HCT116 (cell line): ENCODE measurements around the gene KRTAP5-9. TPM values are rescaled to one million over a fixed set of nuclear protein-coding genes. Genes with fewer than 3 reads are reported as not detected.

Source experiments
- ATAC-seq: fragments of 200-7000 bp; cut with Tn5 transposase; 2 replicates; pipeline ENCODE4 v1.9.1; 2020; ENCODE audit warnings: mild to moderate bottlenecking, moderate library complexity
- BruUV-seq: library from RNA; stranded (reverse); fragments of 400-500 nt; replicated peaks from 2 replicates; lab custom pipeline; 2021; lab: Mats Ljungman, UMichigan
- CTCF ChIA-PET: fragments of 300-600 bp; sonication (Branson Sonifier 250); formaldehyde crosslinking; loops from one replicate; lab custom pipeline; 2021; ENCODE audit warnings: antibody characterized with exemption; lab: Charles Lee
- POLR2A ChIA-PET: fragments of 300-600, 350-600 bp; sonication (Branson Sonifier 250); formaldehyde crosslinking; loops from one replicate; lab custom pipeline; 2021; ENCODE audit warnings: antibody characterized with exemption; lab: Charles Lee
- RAD21 ChIA-PET, 2 experiments: fragments of 300-600 bp; sonication (Branson Sonifier 250); formaldehyde crosslinking; loops; one replicate each; lab custom pipeline; 2023; ENCODE audit warnings: low total read pairs in 2 of 2; ENCODE audit not compliant: uncharacterized antibody in 2 of 2, unreplicated experiment in 2 of 2, low non-redundant PET in 1 of 2; lab: Charles Lee
- DNase-seq: peaks from one replicate; pipeline ENCODE4 v3.0.0-alpha.2; 2010; ENCODE audit warnings: low read depth, low spot score
- H2AFZ ChIP-seq: fragments of 200-600 bp; shearing (Covaris generic), sonication (generic); 2 replicates; pipeline ENCODE4 v1.6.1; 2017; ENCODE audit warnings: low read depth, mixed run types, mixed read lengths, antibody characterized with exemption, low read length; ENCODE audit not compliant: poor library complexity, severe bottlenecking
- H3K27ac ChIP-seq: 2 replicates; pipeline ENCODE4 v1.5.1; 2012; ENCODE audit warnings: low read depth, low read length
- H3K27me3 ChIP-seq: fragments of 200-600 bp; sonication (generic); 2 replicates; pipeline ENCODE4 v1.6.1; 2016; ENCODE audit warnings: mixed run types, low read length, mixed read lengths; ENCODE audit not compliant: insufficient read depth
- H3K36me3 ChIP-seq, 2 experiments: fragments of 200-500 bp in 1 of 2; fragments of 200-600 bp in 1 of 2; sonication (Bioruptor generic) in 1 of 2; sonication (generic) in 1 of 2; 2 replicates each; pipeline versions ENCODE4 v1.5.1 to v1.6.1; 2014 to 2016; ENCODE audit warnings: low read length in 2 of 2, inconsistent platforms in 1 of 2, mixed read lengths in 1 of 2, mixed run types in 1 of 2; ENCODE audit not compliant: insufficient read depth in 2 of 2, control insufficient read depth in 1 of 2
- H3K4me1 ChIP-seq, 2 experiments: fragments of 200-600 bp in 1 of 2; sonication (generic) in 1 of 2; 2 replicates each; pipeline versions ENCODE4 v1.5.1 to v1.6.1; 2012 to 2017; ENCODE audit warnings: low read length in 2 of 2, inconsistent platforms in 1 of 2, mild to moderate bottlenecking in 1 of 2, mixed read lengths in 1 of 2, mixed run types in 1 of 2, moderate library complexity in 1 of 2; ENCODE audit not compliant: insufficient read depth in 2 of 2, control insufficient read depth in 1 of 2
- H3K4me2 ChIP-seq: fragments of 200-600 bp; sonication (generic); 2 replicates; pipeline ENCODE4 v1.6.1; 2017; ENCODE audit warnings: mixed run types, low read length, mixed read lengths
- H3K4me3 ChIP-seq, 2 experiments: fragments of 200-600 bp in 1 of 2; sonication (generic) in 1 of 2; replicated peaks in 1 of 2; 2 replicates each; pipeline ENCODE4 v1.5.1; 2011 to 2016; ENCODE audit warnings: low read length in 2 of 2, control low read depth in 1 of 2, low read depth in 1 of 2, mild to moderate bottlenecking in 1 of 2, mixed read lengths in 1 of 2, mixed run types in 1 of 2
- H3K79me2 ChIP-seq: fragments of 200-600 bp; sonication (generic); 2 replicates; pipeline ENCODE4 v1.6.1; 2017; ENCODE audit warnings: mild to moderate bottlenecking, mixed run types, low read length, moderate library complexity, mixed read lengths; ENCODE audit not compliant: insufficient read depth
- H3K9ac ChIP-seq: fragments of 200-600 bp; sonication (generic); 2 replicates; pipeline ENCODE4 v1.6.1; 2016; ENCODE audit warnings: low read length, mixed read lengths
- H3K9me2 ChIP-seq: fragments of 200-600 bp; sonication (generic), shearing (Covaris generic); 2 replicates; pipeline ENCODE4 v1.6.1; 2017; ENCODE audit warnings: mixed run types, mild to moderate bottlenecking, moderate library complexity; ENCODE audit not compliant: insufficient read depth
- H3K9me3 ChIP-seq, 2 experiments: fragments of 200-500 bp in 1 of 2; fragments of 200-600 bp in 1 of 2; sonication (Bioruptor generic) in 1 of 2; sonication (generic) in 1 of 2; 2 replicates each; pipeline ENCODE4 v1.6.1; 2014 to 2017; ENCODE audit warnings: low read length in 2 of 2, mixed read lengths in 2 of 2, inconsistent platforms in 1 of 2, low read depth in 1 of 2, mild to moderate bottlenecking in 1 of 2, mixed run types in 1 of 2, moderate library complexity in 1 of 2; ENCODE audit not compliant: control insufficient read depth in 1 of 2, insufficient read depth in 1 of 2
- H4K20me1 ChIP-seq: fragments of 200-600 bp; sonication (generic), shearing (Covaris generic); 2 replicates; pipeline ENCODE4 v1.6.1; 2017; ENCODE audit warnings: mixed run types, mild to moderate bottlenecking, moderate library complexity; ENCODE audit not compliant: insufficient read depth
- CBX3 ChIP-seq: IDR thresholded peaks from 2 replicates; pipeline ENCODE4 v1.6.1; 2012; ENCODE audit warnings: low read depth
- CEBPB ChIP-seq: IDR thresholded peaks from 2 replicates; pipeline ENCODE4 v1.6.1; 2012; ENCODE audit warnings: low read depth
- EGR1 ChIP-seq: IDR thresholded peaks from 2 replicates; pipeline ENCODE4 v1.6.1; 2012; ENCODE audit warnings: low read depth
- ELF1 ChIP-seq: IDR thresholded peaks from 2 replicates; pipeline ENCODE4 v1.6.1; 2012; ENCODE audit warnings: low read depth, borderline replicate concordance
- EZH2 ChIP-seq: fragments of 200-600 bp; sonication (generic); IDR thresholded peaks from 2 replicates; pipeline ENCODE4 v1.6.1; 2017; ENCODE audit warnings: antibody characterized with exemption, mixed run types
- EZH2phosphoT487 ChIP-seq: fragments of 200-600 bp; IDR thresholded peaks from 2 replicates; pipeline ENCODE4 v1.6.1; 2018; ENCODE audit warnings: antibody characterized with exemption, borderline replicate concordance
- JUND ChIP-seq: IDR thresholded peaks from 2 replicates; pipeline ENCODE4 v1.6.1; 2012
- MAX ChIP-seq: IDR thresholded peaks from 2 replicates; pipeline ENCODE4 v1.6.1; 2012
- POLR2A ChIP-seq: IDR thresholded peaks from 2 replicates; pipeline ENCODE4 v1.7.0; 2011; ENCODE audit warnings: borderline replicate concordance; ENCODE audit not compliant: insufficient read depth, insufficient read length; ENCODE audit errors: extremely low read depth
- POLR2AphosphoS5 ChIP-seq: IDR thresholded peaks from 2 replicates; pipeline ENCODE4 v1.6.1; 2011; ENCODE audit warnings: mild to moderate bottlenecking, low read depth, low read length, moderate library complexity
- RAD21 ChIP-seq: IDR thresholded peaks from 2 replicates; pipeline ENCODE4 v1.6.1; 2012; ENCODE audit warnings: low read depth, mild to moderate bottlenecking
- SIN3A ChIP-seq: IDR thresholded peaks from 2 replicates; pipeline ENCODE4 v1.6.1; 2012; ENCODE audit warnings: low read depth
- TCF7L2 ChIP-seq: IDR thresholded peaks from 2 replicates; pipeline ENCODE4 v1.7.0; 2011; ENCODE audit warnings: borderline replicate concordance, inconsistent platforms; ENCODE audit not compliant: insufficient read depth, insufficient read length; ENCODE audit errors: extremely low read depth
- YY1 ChIP-seq: IDR thresholded peaks from 2 replicates; pipeline ENCODE4 v1.6.1; 2011; ENCODE audit warnings: low read length, low read depth, moderate library complexity, mild to moderate bottlenecking; ENCODE audit not compliant: insufficient replicate concordance; ENCODE audit errors: extremely low read depth
- ZFX ChIP-seq: fragments of 450-650 bp; IDR thresholded peaks from 2 replicates; pipeline ENCODE4 v1.6.1; 2017
- ZNF274 ChIP-seq: fragments of 200-500 bp; sonication (Bioruptor generic); IDR thresholded peaks from 2 replicates; pipeline ENCODE4 v1.6.1; 2014; ENCODE audit warnings: mild to moderate bottlenecking, low read depth, low read length, inconsistent platforms
- intact Hi-C: fragments of 100-400 bp; cut with micrococcal nuclease; formaldehyde crosslinking; loops from 2 replicates; pipeline ENCODE4 v1.10.0; 2022
- total RNA-seq: library from RNA; stranded (reverse); gene quantifications from one replicate; pipeline ENCODE4 v1.2.1, GENCODE V29; 2021; ENCODE audit not compliant: unreplicated experiment
- TF ChIP-seq, protein P1 (sequence below): IDR thresholded peaks from 2 replicates; pipeline ENCODE4 v1.6.1; 2012; ENCODE audit warnings: low read depth
- TF ChIP-seq, protein P2 (sequence below): IDR thresholded peaks from 2 replicates; pipeline ENCODE4 v1.6.1; 2012

Gene KRTAP5-9
- total RNA-seq, 1 experiment from 2014 or later, result 0.27 TPM

DNA sequence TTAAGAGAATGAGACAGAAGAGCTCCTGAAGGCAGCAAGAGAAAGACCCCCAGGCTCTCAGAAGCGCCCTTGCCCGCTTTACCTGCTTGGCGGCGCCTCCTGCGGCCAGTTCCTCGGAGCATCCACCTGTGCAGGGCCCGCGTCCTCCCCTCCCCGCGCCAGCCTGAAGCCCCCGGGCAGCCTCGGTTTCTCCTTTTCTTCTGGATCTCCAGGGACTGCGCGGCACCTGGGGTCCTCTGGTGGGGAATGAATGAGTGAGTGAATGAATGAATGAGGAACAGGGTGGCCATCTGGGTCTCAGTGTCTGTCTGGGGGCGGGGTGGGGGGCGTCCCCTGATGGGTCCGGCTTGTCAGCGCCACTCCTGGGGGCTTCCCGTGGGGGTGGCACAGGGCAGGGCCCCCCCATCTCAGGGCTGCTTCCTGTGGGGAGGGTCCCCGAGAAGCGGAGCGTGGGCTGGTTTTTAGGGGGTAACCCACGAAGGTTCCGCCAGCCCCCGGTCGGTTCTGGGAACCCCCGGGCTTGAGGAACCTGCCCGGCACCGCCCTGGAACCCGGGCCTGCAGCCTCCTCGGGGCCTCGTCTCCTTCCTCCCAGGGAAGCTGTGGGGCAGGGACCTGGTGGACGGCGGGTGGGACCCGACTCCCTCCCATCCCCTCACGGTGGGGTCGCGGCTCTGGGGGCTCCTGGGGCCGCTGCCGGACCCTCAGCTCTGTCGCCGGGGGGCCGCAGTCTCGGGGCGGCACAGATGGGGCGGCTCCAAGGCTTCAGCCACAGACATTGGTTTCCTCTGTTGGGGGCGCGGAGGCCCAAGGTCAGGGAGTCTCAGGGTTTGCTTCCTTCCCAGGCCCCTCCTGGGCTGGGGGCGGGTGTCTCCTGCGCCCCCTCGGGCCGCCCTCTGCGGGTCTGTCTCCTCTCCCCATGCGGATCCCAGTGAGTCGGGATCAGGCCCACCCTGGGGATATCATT, 29.4 kb upstream of the KRTAP5-9 start (continued):
- TF ChIP-seq, protein P1, sequence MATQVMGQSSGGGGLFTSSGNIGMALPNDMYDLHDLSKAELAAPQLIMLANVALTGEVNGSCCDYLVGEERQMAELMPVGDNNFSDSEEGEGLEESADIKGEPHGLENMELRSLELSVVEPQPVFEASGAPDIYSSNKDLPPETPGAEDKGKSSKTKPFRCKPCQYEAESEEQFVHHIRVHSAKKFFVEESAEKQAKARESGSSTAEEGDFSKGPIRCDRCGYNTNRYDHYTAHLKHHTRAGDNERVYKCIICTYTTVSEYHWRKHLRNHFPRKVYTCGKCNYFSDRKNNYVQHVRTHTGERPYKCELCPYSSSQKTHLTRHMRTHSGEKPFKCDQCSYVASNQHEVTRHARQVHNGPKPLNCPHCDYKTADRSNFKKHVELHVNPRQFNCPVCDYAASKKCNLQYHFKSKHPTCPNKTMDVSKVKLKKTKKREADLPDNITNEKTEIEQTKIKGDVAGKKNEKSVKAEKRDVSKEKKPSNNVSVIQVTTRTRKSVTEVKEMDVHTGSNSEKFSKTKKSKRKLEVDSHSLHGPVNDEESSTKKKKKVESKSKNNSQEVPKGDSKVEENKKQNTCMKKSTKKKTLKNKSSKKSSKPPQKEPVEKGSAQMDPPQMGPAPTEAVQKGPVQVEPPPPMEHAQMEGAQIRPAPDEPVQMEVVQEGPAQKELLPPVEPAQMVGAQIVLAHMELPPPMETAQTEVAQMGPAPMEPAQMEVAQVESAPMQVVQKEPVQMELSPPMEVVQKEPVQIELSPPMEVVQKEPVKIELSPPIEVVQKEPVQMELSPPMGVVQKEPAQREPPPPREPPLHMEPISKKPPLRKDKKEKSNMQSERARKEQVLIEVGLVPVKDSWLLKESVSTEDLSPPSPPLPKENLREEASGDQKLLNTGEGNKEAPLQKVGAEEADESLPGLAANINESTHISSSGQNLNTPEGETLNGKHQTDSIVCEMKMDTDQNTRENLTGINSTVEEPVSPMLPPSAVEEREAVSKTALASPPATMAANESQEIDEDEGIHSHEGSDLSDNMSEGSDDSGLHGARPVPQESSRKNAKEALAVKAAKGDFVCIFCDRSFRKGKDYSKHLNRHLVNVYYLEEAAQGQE, result no peak
- no peak for TF ChIP-seq POLR2A
- no peak for TF ChIP-seq RAD21
- no peak for TF ChIP-seq EZH2phosphoT487
- TF ChIP-seq JUND, result no peak
- TF ChIP-seq YY1, result no peak

GRCh38 chr11:71519546-71519945, 28.7 kb upstream of the KRTAP5-9 start:
- ChIA-PET CTCF (no interaction called here), RAD21 (no interaction called here), POLR2A (no interaction called here)
- Histone ChIP-seq H3K9me2 (no peaks in the 10 kb centered on the region), H3K9me3 (no peaks in the 10 kb centered on the region), H3K27ac (no peak overlapping the region), H3K9ac (no peak overlapping the region), H3K27me3 (no peaks in the 10 kb centered on the region), H3K4me1 (no peaks in the 10 kb centered on the region), H4K20me1 (no peaks in the 10 kb centered on the region), H3K4me2 (no peak overlapping the region), H3K4me3 (no peak overlapping the region), H2AFZ (no peak overlapping the region), H3K36me3 (no peaks in the 10 kb centered on the region), H3K79me2 (no peaks in the 10 kb centered on the region)
- intact Hi-C loops, result no loop called here
- no peak for ATAC-seq
- DNase-seq, result no peak
- no peak for TF ChIP-seq YY1
- TF ChIP-seq, protein P2, sequence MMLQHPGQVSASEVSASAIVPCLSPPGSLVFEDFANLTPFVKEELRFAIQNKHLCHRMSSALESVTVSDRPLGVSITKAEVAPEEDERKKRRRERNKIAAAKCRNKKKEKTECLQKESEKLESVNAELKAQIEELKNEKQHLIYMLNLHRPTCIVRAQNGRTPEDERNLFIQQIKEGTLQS, result no peak
- no peak for TF ChIP-seq POLR2AphosphoS5
- no peak for TF ChIP-seq EGR1
- TF ChIP-seq TCF7L2, result no peak
- no peak for TF ChIP-seq EZH2phosphoT487
- no peak for TF ChIP-seq ELF1
- no peak for TF ChIP-seq CEBPB
- no peak for TF ChIP-seq SIN3A
- no peak for TF ChIP-seq EZH2
- no peak for TF ChIP-seq ZFX
- no peak for TF ChIP-seq ZNF274
- TF ChIP-seq MAX, result no peak
- no peak for TF ChIP-seq CBX3
- TF ChIP-seq, protein P1, result no peak
- no TSS peak for BruUV-seq
